Stimulated activated CD8-positive, alpha-beta memory T cell treated with anti-CD3 and anti-CD28 coated beads, Interleukin-12 subunit alpha, Interleukin-12 subunit beta, amount 100 ng/mL, for 24 hours (primary cell): ENCODE results near the gene FAM163A.
"Not testable (repeated sequence)": the region's sequence is repeated elsewhere in the genome, so short reads cannot be mapped to it uniquely, and the experiment has no call there.

Source experiments
- DNase-seq: peaks from one replicate; pipeline ENCODE4 v3.0.0-alpha.2; 2020; ENCODE audit errors: extremely low read depth

FAM163A gene

DNA sequence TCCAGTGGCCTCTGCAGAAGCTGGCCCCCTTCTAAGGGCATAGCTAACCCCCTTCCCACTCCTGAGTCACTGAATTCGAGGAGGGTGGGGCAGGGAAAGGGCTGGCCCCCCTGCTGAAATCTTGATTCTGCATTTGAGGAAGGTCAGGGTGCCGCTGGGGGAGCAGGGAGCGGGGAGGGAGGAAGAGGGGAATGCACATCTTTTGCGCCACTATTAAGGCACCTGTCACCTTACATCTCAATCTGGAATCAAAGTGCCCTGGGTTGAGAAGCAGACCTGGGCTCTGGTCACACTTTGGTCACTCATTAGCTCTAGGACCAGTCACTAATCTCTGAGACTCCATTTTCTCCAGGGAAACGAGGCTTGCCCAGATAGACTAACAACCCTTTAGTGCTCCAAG, 72.5 kb downstream of the FAM163A start:
- DNase-seq, result no peak

DNA sequence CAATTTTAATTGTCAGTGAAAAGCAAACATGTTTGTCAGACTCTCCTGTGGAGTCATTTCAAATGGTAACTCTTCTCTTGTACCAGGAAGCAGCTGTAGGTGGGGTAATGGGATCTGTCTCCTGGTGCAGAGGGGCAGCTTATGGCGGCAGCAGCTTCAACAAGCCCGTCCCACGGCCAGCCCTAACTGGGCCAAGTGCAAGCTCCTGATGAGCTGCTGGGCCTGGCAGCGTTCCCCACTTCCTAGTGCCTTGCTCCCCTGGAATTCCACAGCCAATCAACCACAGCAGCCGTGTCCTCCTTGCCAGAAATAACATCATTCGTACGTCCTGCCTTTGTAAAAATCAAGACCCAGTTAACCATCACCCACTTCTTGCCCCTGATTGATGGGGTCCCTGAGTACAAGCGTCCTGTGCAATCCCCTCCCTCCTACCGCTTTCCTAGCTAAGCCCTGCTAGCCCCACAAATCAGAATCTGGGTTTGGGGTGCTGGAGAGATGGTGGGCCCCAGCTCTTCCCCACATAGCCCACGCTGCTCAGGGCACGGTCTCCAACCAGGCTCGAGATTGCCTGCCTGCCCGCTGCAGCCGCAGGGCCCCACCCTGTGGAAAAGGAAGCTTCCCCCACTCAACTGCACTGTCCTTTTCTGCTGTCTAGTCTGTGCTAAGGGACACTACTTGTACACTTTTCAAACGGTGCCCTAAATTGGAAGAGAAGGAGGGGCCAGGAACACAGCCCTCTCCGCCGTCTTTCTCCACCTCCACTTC, 73.3 kb downstream of the FAM163A start:
- no peak for DNase-seq

- DNase-seq, result no peak
These were observed 74.0 kb downstream of the FAM163A start for GRCh38 chr1:179817056-179817455.

- DNase-seq, result no peak
These were observed 74.7 kb downstream of the FAM163A start for GRCh38 chr1:179817789-179818188.

DNA sequence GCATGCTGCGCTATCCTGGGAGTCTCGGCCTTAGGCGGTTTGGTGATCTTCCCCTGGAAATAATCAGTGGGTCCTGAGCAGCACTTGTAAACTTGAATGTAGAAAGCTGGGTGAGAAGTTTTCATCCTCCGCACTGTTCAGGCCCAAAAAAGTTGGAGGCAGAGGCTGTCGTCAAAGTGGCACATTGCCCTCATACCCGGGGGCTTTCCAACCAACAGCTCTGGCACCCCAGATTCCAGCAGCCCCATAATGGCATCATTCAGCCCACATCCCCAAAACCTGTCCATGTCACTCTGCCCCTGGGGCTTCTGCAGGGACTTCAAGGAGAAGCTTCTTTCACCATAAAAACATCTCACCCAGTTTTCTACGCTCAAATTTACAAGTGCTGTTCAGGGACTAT, 75.2 kb downstream of the FAM163A start:
- no peak for DNase-seq

DNA sequence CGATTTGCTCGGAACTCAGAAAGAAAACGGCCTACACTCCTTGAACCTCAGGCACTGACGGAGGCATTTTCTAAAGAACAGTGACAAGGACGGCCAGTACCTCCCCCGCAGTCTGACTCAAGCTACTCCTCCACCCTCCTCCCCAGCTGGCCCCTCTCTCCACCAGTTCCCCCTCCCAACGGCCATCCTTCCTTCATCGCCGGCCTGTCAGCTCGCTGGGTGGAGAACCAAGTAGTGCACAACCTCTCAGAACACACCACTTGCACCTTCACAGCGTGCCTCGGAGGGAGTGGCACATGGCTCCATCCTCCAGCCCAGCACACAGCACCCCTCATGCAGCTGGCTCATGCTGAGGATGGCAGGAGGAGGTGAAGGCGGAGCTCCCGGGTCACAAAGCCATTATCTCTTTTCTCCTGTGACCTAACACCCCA, 75.7 kb downstream of the FAM163A start:
- DNase-seq, result no peak

GRCh38 chr1:179820226-179820970, 77.3 kb downstream of the FAM163A start:
- DNase-seq, result no peak

- no peak for DNase-seq
These were observed 78.4 kb downstream of the FAM163A start for GRCh38 chr1:179821524-179821923.

- no peak for DNase-seq
These were observed 79.0 kb downstream of the FAM163A start for GRCh38 chr1:179822065-179822464.

DNA sequence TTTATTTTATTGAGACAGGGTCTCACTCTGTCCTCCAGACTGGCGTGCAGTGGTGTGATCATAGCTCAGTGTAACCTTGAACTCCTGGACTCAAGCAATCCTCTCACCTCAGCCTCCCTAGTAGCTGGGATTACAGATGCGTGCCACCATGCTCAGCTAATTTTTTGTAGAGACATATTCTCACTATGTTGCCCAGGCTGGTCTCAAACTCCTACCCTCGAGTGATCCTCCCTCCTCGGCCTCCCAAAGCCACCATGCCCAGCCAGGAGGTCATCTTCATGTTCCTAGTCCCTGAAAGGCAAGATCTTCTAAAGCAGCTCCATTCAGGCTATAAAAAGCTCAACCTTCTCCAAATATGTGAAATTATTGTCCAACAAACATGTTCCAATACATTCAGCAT, 80.6 kb downstream of the FAM163A start:
- no peak for DNase-seq

DNA sequence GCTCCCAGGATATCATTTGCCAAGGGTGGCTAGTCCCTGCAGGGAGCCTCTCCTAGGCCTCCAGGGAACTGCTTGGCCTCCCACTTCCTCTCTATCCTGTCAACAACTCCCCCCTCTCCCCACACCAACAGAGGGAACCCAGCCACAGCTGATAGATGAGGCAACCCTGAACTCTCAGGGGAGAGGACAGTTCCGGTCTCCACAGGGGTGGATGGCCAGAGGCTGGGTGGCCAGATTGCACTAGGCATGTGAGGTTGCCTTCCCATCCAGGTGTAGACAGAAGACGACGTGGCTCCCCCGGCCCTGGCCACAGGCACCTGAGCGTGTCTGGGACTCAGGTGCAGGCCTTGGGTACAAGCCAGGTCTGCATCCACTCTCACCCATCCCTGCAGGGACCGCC, 81.2 kb downstream of the FAM163A start:
- DNase-seq, result no peak

GRCh38 chr1:179825206-179825605, 82.1 kb downstream of the FAM163A start:
- DNase-seq, result no peak

DNA sequence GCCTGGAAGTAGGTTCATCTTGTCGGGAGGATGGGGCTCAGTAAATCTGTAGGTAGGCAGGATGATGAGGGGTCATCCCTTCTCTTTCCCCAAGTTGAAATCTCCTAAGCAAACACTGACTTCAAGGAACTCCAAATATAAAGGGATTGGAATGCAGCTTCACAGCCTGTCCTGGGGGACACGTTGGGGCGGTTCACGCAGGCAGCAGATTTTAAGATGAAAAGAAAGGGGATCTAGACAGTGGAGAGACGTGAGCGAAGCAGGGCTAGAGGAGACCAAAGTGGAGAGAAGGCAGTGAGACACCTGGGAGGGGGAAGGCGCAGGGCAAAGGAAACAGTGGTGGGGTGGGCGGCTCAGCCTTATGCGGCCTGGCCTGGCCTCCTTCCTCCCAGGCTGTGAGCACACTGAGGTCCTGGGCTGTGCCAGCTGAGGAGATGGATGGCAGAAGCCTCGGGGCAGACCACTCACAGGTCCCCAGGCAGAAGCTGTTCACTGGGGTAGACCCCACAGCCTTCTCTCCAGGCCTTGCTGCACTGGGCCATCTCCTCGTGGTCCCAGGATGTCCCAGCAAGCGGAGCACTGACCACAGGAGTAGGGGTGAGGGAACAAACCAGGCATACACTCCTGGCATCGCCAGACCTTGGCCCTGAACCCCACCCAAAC, 82.8 kb downstream of the FAM163A start:
- no peak for DNase-seq

- no peak for DNase-seq
These were observed 83.7 kb downstream of the FAM163A start for GRCh38 chr1:179826626-179827280.

GRCh38 chr1:179828554-179829110, 85.5 kb downstream of the FAM163A start:
- no peak for DNase-seq

GRCh38 chr1:179831225-179831624, 88.1 kb downstream of the FAM163A start:
- DNase-seq, result no peak

DNA sequence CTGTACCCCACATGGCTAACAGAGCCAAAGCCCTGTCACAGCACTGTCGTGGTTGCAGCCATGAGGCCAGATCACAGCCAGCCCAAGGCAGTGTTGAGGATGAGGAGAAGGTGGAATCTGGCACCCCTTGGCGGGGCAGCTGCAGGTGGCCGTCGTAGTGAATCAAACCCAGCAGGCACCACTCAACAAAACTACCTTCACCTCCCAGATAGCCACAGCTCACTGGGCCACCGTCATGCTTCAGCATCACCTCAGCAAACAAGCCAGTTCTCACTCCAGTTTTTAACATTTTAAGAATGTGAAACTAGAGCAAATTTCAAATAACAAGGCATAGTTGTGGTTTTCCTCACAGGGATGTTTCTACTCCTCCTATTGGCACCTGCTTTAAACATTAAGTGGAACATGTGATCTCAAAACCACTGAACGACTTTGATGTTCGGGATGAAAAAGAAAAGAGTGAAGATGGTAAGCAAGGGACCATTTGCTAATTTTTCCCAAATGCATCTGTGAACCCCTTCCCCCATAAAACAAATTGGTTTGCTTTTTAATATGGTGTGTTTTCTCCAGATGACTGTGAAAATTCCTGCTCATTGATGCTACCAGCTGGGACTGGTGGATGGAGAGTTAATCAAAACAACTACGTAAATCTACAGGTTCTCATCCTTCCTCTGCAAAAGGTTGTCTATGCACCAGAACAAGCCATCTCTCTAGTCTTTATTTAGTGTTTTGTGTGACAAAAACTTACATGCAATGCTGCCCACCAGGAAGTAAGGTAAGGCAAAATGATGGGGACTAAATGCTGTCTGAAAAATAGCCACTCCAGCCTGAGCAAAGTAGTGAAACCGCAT, 89.0 kb downstream of the FAM163A start:
- DNase-seq, result no peak

DNA sequence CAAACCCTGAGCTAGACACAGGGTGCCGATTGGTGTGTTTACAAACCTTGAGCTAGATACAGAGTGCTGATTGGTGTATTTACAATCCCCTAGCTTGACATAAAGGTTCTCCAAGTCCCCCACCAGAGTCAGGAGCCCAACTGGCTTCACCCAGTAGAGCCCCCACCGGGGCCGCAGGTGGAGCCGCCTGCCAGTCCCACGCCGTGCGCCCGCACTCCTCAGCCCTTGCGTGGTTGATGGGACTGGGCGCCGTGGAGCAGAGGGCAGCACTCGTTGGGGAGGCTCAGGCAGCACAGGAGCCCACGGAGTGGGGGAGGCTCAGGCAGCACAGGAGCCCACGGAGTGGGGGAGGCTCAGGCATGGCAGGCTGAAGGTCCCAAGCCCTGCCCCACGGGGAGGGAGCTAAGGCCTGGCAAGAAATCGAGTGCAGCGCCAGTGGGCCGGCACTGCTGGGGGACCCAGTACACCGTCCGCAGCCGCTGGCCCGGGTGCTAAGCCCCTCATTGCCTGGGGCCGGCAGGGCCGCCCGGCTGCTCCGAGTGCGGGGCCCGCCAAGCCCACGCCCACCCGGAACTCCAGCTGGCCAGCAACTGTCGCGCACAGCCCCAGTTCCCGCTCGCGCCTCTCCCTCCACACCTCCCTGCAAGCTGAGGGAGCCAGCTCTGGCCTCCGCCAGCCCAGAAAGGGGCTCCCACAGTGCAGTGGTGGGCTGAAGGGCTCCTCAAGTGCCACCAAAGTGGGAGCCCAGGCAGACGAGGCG, 93.8 kb downstream of the FAM163A start:
- DNase-seq, result not testable (repeated sequence)

DNA sequence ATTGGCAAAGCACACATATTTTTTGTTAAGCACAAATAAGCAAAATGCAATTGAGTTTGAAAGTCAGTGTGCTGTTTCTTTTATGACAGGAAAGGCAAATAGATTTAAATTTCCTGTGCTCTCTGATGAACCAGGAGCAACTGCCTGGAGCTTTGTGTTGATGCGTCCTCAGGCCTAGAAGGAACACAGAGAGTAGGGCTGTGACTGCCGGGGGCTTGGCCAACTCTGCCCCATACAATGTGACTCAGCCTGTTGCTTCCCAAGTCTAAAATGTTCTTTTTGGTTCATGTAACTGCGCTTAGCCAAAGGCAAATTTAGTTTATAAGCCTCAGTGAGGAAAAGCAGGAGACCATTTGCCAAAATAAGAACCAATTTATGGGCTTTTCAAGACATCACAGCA, 97.0 kb downstream of the FAM163A start:
- DNase-seq, result no peak

GRCh38 chr1:179848233-179848632, 105.1 kb downstream of the FAM163A start:
- no peak for DNase-seq
